Skeletal muscle satellite cell (primary cell): ENCODE measurements around the gene ARMC6.
"Not testable (repeated sequence)": the region's sequence is repeated elsewhere in the genome, so short reads cannot be mapped to it uniquely, and the experiment has no call there.

Source experiments
- H3K27me3 ChIP-seq: 2 replicates; pipeline ENCODE4 v1.7.0; 2013; ENCODE audit warnings: low read length; ENCODE audit not compliant: control insufficient read depth, insufficient read depth
- H3K36me3 ChIP-seq: 2 replicates; pipeline ENCODE4 v1.7.0; 2013; ENCODE audit warnings: mild to moderate bottlenecking, control low read depth, low read length; ENCODE audit not compliant: insufficient read depth
- H3K4me1 ChIP-seq: 2 replicates; pipeline ENCODE4 v1.7.0; 2013; ENCODE audit warnings: low read length; ENCODE audit not compliant: control insufficient read depth, insufficient read depth
- H3K4me2 ChIP-seq: 2 replicates; pipeline ENCODE4 v1.7.0; 2013; ENCODE audit warnings: mild to moderate bottlenecking, low read length
- H3K4me3 ChIP-seq: 2 replicates; pipeline ENCODE4 v1.7.0; 2013; ENCODE audit warnings: low read length
- H3K9ac ChIP-seq: 2 replicates; pipeline ENCODE4 v1.7.0; 2013; ENCODE audit warnings: mild to moderate bottlenecking, low read depth, low read length, moderate library complexity
- H3K9me3 ChIP-seq: replicated peaks from 2 replicates; pipeline ENCODE4 v1.7.0; 2013; ENCODE audit warnings: mild to moderate bottlenecking, control low read depth, low read length

The ARMC6 gene

DNA sequence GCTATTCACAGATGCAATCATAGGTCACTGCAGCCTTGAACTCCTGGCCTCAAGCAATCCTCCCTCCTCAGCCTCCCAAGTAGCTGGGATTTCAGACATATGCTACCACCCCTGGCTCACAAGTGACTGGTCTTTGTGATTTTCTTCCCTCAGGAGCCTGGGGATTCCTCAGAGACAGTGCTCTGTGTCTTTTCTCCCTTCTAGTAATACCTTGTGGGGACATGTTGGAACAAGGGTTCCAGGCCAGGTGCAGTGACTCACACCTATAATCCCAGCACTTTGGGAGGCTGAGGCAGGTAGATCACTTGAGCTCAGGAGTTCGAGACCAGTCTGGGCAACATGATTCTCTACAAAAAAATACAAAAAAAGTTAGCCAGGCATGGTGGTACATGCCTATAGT is 10.0 kb upstream of the ARMC6 start:
- H3K9ac ChIP-seq, H3K27me3 ChIP-seq, H3K9me3 ChIP-seq, H3K4me3 ChIP-seq, H3K4me2 ChIP-seq: not testable (repeated sequence)
- Histone ChIP-seq H3K4me1 (peaks cover 11% of the 10 kb centered on the region), H3K36me3 (peaks cover 75% of the 10 kb centered on the region)

DNA sequence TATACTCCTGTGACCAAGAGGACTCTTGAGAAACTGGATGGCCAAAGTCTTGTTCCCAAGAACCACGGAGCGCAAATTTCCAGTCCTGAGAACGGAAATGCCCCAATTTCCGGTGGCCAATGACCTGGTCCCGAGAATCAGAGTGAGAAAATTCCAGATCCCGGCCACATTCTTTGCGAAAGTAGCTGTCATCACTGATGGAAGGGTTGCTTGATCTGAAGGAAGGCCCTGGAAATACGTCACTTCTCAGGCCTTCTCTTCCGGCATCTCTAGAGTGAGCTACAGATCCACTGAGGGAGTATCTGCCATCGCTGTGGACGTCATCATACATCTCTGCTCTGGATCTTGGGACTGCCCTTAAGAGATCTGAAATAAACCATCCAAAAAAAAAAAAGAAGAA is 7.5 kb upstream of the ARMC6 start:
- Histone ChIP-seq H3K9ac (no peak overlapping the region), H3K27me3 (no peaks in the 10 kb centered on the region), H3K4me3 (no peak overlapping the region), H3K4me1 (peaks cover 9% of the 10 kb centered on the region), H3K4me2 (no peak overlapping the region), H3K9me3 (no peaks in the 10 kb centered on the region), H3K36me3 (peaks cover 71% of the 10 kb centered on the region)

DNA sequence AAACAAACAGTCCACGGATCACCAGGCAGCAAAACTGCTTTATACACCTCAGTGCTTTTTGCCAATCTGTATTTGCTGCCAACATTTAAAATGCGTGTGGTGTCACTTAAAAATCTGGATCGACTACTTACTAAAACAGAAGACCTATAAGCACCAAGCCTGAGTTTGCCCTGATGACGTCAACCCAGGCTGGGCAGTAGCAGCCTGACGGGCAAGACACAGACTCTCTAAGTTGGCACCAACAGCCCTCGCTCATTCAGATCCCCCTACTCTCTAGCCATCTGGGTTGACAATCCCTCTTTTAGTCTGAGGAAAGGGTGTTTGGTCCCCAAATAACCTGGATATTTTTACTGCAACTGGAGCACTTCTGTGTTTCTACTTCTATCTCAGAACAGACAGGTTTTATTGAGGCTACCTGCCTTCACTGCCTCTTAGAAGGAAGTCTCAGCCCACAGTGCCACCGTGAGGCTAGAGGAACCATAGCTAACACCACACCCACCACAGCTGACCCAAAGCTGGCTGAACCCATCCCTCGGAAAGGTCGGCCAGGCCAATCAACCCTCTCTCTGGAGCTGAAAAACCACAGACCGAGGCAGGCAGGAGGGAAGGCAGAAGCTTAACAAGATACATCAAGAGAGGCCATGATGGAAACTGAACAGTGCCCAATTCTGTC is 7.0 kb upstream of the ARMC6 start:
- H3K4me1 ChIP-seq: peaks cover 3% of the 10 kb centered on the region
- H3K36me3 ChIP-seq: peaks cover 75% of the 10 kb centered on the region
- no peak overlapping the region for H3K4me3 ChIP-seq
- no peak overlapping the region for H3K4me2 ChIP-seq
- no peaks in the 10 kb centered on the region for H3K27me3 ChIP-seq
- H3K9ac ChIP-seq: no peak overlapping the region
- no peaks in the 10 kb centered on the region for H3K9me3 ChIP-seq

DNA sequence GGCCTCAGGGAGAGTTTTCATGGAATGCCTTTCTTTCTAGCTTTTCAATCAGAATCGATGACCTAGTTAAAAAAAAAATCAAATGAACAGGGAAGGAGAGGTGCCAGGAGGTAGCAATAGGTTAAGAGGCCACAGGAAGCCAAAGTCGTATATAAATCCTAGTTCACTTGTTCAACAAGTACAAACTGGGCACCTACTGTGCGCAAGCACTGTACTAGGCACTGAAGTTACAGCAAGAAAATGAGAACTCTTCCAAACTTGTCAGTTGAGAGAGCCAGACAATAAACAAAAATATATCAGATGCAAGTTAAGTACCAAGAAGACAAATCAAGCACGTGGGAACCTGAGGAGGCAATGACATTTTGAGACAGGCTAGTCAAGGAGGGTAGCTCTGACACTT is 6.2 kb upstream of the ARMC6 start:
- Histone ChIP-seq H3K9me3 (no peaks in the 10 kb centered on the region), H3K4me2 (no peak overlapping the region), H3K4me3 (no peak overlapping the region), H3K27me3 (no peaks in the 10 kb centered on the region), H3K4me1 (peaks cover 4% of the 10 kb centered on the region), H3K36me3 (peaks cover 73% of the 10 kb centered on the region), H3K9ac (no peak overlapping the region)

DNA sequence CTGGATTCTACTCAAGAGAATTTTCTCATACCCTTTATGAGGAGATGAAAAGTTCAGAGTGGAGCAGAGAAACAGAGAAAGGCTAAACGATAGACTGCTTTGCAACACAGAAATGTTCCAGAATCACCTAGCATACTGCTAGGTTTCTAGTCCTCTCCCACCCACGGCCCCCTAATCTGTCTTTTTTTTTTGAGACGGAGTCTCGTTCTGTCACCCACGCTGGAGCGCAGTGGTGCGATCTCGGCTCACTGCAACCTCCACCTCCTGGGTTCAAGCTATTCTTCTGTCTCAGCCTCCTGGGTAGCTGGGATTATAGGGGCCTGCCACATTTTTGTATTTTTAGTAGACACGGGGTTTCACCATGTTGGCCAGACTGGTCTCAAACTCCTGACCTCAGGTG is 4.9 kb upstream of the ARMC6 start:
- peaks cover 4% of the 10 kb centered on the region for H3K4me1 ChIP-seq
- no peaks in the 10 kb centered on the region for H3K27me3 ChIP-seq
- no peak overlapping the region for H3K4me3 ChIP-seq
- H3K4me2 ChIP-seq: no peak overlapping the region
- no peak overlapping the region for H3K9ac ChIP-seq
- H3K36me3 ChIP-seq: peaks cover 60% of the 10 kb centered on the region
- no peaks in the 10 kb centered on the region for H3K9me3 ChIP-seq

DNA sequence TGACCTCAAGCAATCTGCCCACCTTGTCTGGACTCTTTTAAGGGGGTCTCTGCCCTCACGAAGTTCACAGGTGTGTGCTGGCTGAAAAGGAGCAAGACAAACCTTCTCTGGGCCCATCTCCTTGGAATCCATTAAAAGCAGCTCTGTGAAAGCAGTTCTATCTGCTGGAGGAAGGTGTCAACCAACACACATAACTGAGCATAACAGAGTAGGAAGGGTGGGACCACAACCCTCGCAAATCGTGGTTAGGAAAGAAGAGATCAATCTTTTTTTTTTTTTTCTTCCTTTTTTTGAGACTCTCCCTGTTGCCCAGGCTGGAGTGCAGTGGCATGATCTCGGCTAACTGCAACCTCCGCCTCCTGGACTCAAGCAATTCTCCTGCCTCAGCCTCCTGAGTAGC is 1.5 kb upstream of the ARMC6 start:
- H3K4me1 ChIP-seq: peaks cover 4% of the 10 kb centered on the region
- peaks cover 28% of the 10 kb centered on the region for H3K36me3 ChIP-seq
- H3K4me3 ChIP-seq: peak overlapping the region; percentile 96
- H3K4me2 ChIP-seq: peak overlapping the region; percentile 93
- no peaks in the 10 kb centered on the region for H3K9me3 ChIP-seq
- peak overlapping the region; percentile 99 for H3K9ac ChIP-seq
- H3K27me3 ChIP-seq: no peaks in the 10 kb centered on the region

DNA sequence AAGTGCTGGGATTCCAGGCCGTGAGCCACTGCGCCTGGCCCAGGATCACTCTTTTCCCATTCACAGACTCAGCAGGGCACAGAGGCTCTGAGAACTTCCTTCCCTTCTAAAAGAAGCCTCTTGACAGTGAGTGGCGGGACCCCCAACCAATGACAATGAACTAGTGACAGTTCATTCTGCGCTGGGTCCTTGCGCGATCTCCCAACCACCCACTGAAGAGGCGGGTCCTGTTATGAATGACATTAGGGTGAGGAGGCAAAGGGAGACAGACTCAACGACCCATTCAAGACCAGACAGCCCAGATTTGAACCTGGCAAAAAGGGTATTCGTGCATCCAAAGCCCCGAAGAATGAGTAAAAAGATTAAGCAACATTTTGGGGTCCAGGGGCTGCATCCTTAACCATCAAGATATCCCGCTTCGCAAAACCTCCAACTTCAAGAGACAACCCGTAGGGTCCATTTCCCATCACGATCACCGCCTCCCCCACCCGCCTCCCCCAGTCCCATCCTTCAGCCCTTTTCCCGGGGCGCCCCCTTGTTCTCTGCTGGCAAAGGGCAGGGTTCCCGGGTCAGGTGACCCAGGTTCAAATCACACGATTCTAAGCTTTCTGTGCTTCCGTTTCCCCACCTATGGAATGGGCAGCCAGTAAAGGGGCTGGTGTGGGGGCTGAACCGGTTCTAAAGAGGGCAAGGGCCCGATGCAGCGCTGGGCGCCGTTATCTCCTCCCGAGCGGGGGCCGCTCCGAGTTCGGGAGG is 805 bp upstream of the ARMC6 start:
- Histone ChIP-seq H3K36me3 (peaks cover 21% of the 10 kb centered on the region), H3K9me3 (no peaks in the 10 kb centered on the region), H3K27me3 (no peaks in the 10 kb centered on the region), H3K4me1 (peaks cover 4% of the 10 kb centered on the region), H3K9ac (peak overlapping the region; percentile 99), H3K4me2 (peak overlapping the region; percentile 93), H3K4me3 (peak overlapping the region; percentile 96)

DNA sequence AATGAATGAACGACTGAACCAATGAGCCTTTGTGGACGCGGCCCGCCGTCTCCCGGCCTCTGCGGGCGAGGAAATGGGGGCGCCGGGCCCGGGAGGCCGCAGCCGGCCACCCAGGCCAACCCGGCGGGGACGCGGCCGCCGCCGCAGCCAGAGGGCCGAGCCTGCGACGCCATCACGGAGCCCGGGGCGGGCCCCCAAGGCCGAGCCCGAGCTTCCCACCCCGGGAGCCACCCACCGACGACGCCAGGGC is 302 bp upstream of the ARMC6 start:
- Histone ChIP-seq H3K36me3 (peaks cover 20% of the 10 kb centered on the region), H3K4me1 (peaks cover 4% of the 10 kb centered on the region), H3K9ac (peak overlapping the region; percentile 99), H3K4me3 (peak overlapping the region; percentile 96), H3K4me2 (peak overlapping the region; percentile 93), H3K27me3 (no peaks in the 10 kb centered on the region), H3K9me3 (no peaks in the 10 kb centered on the region)

DNA sequence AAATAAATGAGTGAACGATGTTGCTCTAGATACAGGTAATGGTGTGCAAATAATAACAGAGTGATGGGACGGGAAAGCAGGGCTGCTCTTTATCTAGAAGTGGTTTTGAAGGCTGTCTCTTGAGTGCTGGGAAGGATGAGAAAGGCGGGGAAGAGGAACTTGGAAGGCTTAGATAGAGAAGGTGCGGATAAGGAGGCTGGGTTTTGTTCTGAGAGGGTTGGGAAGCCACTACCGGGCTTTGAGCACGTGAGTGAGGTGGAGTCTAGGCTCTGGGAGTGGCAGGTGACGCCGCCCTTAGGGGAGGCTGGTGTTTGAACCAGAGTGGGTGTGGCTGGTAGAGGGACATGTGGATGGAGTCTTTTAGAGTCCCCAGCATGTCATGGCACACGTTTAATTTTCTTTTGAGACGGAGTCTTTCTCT is 811 bp downstream of the ARMC6 start:
- Histone ChIP-seq H3K9me3 (no peaks in the 10 kb centered on the region), H3K4me2 (peak overlapping the region; percentile 93)

DNA sequence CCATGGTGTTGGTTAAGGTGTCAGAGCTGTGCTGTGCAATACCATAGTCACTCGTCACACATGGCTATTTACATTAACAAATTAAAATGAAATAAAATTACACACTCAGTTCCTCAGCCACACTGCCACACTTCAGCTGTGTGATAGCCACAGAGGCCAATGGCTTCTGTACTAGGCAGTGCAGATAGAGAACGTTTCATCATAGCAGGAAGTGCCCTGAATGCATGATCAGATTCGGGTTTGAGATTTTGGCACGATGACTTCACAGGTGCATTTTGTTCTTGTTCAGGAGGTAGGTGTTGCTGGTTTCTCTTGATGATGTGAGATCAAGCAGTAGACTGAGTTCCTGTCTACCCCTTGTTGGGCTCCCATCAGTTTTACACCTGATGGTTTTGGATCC is 6.5 kb downstream of the ARMC6 start:
- H3K27me3 ChIP-seq: no peaks in the 10 kb centered on the region
- peaks cover 4% of the 10 kb centered on the region for H3K4me1 ChIP-seq
- no peak overlapping the region for H3K9ac ChIP-seq
- H3K4me3 ChIP-seq: no peak overlapping the region
- peaks cover 28% of the 10 kb centered on the region for H3K36me3 ChIP-seq
- H3K9me3 ChIP-seq: no peaks in the 10 kb centered on the region
- no peak overlapping the region for H3K4me2 ChIP-seq

More for the DNA sequence above, 811 bp downstream of the ARMC6 start:
- H3K4me3 ChIP-seq: peak overlapping the region; percentile 96
- H3K27me3 ChIP-seq: no peaks in the 10 kb centered on the region
- H3K9ac ChIP-seq: peak overlapping the region; percentile 99
- peaks cover 16% of the 10 kb centered on the region for H3K36me3 ChIP-seq
- H3K4me1 ChIP-seq: peaks cover 4% of the 10 kb centered on the region

DNA sequence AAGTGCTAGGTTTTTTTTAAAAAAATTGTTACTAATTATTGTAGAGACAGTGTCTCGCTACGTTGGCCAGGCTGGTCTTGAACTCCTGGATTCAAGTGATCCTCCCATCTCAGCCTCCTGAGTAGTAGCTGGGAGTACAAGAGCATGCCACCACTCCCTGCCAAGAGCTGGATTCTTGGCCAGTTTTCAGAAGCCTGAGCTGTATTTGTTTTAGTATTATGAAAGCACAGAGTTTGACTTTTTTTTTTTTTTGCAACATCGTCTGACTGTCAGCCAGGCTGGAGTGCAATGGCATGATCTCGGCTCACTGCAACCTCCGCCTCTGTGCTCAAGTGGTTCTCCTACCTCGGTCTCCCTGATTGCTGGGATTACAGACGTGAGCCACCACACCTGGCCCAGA is 7.0 kb downstream of the ARMC6 start:
- Histone ChIP-seq H3K4me3 (no peak overlapping the region), H3K9me3 (no peaks in the 10 kb centered on the region), H3K36me3 (peaks cover 28% of the 10 kb centered on the region), H3K27me3 (no peaks in the 10 kb centered on the region), H3K4me2 (peak overlapping the region; percentile 42), H3K4me1 (peaks cover 4% of the 10 kb centered on the region), H3K9ac (no peak overlapping the region)

DNA sequence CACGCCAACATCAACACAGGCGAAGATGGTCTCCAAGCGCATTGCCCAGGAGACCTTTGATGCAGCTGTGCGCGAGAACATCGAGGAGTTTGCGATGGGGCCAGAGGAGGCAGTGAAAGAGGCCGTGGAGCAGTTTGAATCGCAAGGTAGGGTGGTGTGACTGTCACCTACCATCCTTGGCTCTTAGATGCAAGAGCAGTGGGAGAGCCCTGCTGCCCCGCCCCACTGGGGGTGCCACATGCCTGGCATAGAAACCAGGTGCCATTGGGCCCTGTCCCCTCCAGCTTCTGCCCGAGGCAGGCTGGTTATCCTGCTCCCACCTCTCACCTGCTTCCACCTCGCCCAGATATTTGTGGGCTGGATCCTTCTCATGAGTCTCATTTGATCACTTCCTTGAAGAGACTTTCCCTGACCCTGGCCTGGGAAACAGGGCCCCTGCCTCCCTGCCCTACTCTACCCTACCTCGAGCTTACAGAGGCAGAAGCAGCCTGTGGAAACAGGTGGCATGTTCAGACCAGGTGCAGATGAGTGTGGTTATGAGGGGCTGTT is 9.4 kb downstream of the ARMC6 start:
- Histone ChIP-seq H3K4me2 (no peak overlapping the region), H3K27me3 (no peaks in the 10 kb centered on the region), H3K9me3 (no peaks in the 10 kb centered on the region), H3K36me3 (peaks cover 32% of the 10 kb centered on the region), H3K4me1 (peaks cover 4% of the 10 kb centered on the region), H3K9ac (no peak overlapping the region), H3K4me3 (no peak overlapping the region)
